ENCODE measurements around the gene SALL4.
"Not testable (repeated sequence)": the region's sequence is repeated elsewhere in the genome, so short reads cannot be mapped to it uniquely, and the experiment has no call there.

Gene SALL4

GRCh38 chr20:51766994-51767866, 35.1 kb downstream of the SALL4 start:
- DNase-seq (ENCODE audit: low read depth, low spot score) = no peak

DNA sequence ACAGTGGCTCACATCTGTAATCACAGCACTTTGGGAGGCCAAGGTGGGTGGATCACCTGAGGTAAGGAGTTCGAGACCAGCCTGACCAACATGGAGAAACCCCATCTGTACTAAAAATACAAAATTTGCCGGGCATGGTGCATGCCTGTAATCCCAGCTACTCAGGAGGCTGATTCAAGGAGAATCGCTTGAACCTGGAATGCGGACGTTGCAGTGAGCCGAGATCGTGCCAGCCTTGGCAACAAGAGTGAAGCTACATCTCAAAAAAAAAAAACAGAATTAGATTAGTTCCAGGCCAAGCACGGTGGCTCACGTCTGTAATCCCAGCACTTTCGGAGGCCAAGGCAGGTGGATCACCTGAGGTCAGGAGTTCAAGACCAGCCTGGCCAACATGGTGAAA, 36.9 kb downstream of the SALL4 start:
- DNase-seq (ENCODE audit: low read depth, low spot score) = not testable (repeated sequence)

- DNase-seq (ENCODE audit: low read depth, low spot score) = no peak
These were observed 38.2 kb downstream of the SALL4 start for GRCh38 chr20:51763965-51764602.

GRCh38 chr20:51760905-51761546, 41.3 kb downstream of the SALL4 start:
- no peak for DNase-seq (ENCODE audit: low read depth, low spot score)

DNA sequence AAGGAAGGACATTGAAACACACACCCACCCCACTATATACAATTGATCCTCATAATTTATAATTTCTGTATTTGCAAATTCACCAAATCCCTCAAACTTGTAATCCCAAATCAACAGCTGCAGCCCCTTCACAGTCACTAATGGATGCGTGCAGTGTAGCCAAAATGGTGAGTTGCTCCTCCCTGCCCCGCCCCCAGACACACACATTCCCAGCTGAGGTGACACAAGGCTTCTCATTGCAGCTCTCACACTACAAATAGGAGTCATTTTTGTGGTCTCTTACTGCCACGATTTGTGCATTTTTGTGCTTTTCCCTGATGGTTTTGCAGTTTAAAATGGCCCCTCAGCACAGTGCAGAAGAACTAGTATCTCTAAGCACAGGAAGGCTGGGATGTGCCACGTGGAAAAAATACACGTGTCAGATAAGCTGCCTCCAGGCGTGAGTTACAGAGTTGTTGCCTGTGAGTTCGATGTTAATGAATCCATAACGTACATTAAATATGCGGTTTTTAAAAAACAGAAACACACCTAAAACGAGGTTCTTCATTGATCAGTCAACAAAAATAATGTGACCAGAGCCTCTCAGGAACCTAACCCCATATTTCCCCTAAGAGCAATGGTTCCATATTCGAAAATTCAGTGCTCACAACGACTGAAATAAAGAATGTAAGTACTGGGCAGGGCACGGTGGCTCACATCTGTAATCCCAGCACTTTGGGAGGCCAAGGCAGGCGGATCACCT, 42.4 kb downstream of the SALL4 start:
- DNase-seq (ENCODE audit: low read depth, low spot score) = no peak

DNA sequence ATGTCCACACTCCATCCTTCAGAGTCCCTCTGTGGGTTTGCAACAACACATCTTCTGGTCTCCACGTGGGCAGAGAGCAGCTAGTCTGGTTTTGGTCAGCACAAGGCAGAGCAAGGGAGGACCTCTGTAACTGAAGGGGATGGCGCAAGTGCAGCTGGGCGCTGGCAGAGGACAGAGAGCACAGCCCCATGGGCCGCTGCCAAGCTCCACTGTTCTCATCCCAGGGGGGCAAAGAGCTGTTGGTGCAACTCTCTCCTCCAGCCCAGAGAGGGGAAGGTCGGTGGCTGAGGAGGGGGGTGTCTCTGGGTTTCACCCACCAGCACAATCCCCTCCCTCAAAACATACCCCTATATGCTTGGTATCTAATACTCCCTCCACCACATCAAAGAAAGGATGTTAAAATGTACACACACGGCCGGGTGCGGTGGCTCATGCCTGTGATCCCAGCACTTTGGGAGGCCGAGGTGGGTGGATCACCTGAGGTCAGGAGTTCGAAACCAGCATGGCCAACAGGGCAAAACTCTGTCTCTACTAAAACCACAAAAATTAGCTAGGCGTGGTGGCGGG, 43.3 kb downstream of the SALL4 start:
- DNase-seq (ENCODE audit: low read depth, low spot score) = no peak

- no peak for DNase-seq (ENCODE audit: low read depth, low spot score)
These were observed 45.1 kb downstream of the SALL4 start for GRCh38 chr20:51757226-51757625.

- no peak for DNase-seq (ENCODE audit: low read depth, low spot score)
These were observed 45.7 kb downstream of the SALL4 start for GRCh38 chr20:51756653-51757052.

DNA sequence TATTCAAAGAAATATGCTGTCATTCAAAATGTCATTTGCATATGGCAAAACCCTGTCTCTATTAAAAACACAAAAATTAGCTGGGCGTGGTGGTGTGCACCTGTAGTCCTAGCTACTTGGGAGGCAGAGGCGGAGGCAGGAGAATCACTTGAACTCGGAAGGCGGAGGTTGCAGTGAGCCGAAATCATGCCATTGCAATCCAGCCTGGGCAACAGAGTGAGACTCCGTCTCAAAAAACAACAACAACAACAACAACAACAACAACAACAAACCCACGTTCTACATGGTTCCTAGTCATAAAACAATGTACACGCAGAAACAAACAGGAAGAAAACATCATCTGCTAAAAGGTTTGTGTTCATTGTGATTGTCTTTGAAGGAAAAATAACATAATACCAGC, 49.1 kb downstream of the SALL4 start:
- not testable (repeated sequence) for DNase-seq (ENCODE audit: low read depth, low spot score)

DNA sequence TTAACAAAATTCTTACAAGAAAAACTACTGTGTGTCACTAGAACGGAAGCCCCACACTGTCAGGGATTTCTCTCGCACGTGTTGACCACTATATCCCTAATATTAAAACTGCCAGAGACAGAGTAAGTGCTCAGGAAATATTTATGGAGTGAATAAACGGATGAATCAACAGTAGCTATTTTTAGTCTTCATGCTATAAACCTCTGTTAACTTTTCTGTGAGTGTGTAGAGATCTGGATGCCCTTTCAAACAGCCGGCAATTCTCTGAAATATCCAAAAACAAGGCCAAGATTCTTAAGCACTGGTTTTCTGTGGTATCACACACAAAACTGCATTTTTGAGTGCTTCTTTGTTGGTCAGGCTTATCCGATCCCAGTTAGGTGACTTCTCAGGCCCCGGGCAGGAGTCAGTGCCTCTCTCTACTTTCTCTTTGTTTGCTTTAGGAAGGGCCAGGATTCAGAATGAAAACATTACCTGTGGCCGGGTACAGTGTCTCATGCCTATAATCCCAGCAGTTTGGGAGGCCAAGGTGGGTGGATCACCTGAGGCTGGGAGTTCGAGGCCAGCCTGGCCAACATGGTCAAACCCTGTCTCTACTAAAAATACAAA, 49.9 kb downstream of the SALL4 start:
- no peak for DNase-seq (ENCODE audit: low read depth, low spot score)

DNA sequence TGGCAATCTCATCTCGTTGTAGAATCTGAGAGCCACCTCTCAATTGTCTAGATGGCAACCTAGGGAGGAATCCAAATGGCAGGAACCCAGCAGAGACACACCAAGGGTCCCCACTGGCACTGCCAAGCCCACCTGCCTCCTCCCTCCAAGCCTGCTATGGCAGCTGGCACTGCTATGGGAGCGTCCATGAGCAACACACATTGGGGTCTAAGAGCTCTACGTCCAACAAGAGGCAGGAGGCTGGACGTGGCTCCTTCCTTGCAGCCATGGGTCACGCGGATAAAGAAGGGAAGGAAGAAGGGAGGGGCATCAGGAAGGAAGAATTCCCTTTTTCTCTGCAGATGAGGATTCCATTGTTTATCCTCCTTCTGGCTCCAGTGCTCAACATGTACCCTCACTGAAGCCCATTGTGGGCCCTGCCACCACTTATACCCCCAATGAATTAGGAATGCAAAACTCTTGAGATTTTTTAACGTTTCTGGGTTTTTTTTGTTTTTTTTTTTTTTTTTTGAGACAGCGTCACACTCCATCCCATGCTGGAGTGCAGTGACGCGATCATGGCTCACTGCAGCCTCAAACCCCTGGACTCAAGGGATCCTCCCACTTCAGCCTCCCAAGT, 51.4 kb downstream of the SALL4 start:
- DNase-seq (ENCODE audit: low read depth, low spot score) = no peak

DNA sequence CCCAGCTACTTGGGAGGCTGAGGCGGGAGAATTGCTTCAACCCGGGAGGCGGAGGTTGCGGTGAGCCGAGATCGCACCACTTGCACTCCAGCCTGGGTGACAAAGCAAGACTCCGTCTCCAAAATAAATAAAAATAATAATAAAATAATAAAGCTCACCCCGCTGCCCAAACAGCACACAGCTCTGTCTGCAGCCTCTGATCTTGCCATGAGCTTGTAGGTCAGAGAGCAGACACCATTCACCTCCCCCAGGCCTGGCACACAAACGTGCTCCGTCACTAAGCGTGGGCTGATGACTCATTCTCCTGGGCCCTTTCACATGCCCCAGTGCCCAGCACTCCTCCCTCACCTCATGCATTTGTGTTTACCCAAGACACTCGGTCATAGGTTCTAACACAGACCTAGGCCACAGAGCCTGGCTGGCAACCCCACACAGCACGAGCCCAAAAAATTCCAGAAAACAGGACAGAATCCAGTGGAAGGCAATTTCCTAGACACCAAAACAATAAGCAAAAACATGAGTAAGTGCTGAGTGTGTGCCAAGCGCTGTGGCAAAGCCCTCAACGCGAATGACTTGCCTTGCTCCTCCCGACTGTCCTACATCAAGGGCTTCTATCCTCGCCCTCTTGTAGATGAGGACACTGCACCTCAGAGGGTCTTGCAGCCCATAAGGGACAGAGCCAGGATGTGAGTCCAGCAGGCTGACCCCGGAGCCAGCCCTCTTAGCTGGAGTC, 52.1 kb downstream of the SALL4 start:
- no peak for DNase-seq (ENCODE audit: low read depth, low spot score)

DNA sequence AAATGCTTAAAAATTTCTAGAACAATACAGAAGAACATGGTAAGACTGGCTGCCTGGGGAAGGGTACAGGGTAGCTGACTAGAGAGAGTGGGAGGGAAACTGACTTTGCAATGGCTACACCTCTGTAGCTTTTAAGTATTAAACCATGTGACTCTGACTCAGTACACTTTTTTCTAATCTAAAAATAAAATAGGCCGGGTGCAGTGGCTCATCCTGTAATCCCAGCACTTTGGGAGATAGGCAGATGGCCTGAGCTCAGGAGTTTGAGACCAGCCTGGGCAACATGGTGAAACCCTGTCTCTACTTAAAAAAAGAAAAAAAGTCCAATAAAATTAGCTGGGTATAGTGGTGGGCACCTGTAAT, 52.7 kb downstream of the SALL4 start:
- DNase-seq (ENCODE audit: low read depth, low spot score) = no peak

GRCh38 chr20:51747182-51747911, 55.0 kb downstream of the SALL4 start:
- no peak for DNase-seq (ENCODE audit: low read depth, low spot score)

DNA sequence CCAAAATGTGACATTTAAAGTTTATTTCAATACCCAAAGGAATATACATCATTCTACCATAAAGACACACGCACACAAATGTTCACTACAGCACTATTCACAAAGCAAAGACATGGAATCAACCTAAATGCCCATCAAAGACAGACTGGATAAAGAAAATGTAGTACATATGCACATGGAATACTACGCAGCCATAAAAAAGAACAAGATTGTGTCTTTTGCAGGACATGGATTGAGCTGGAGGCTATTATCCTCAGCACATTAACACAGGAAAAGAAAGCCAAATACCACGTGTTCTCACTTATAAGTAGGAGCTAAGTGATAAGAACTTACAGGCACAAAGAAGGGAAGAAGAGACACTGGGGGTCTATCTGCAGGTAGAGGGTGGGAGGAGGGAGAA, 56.5 kb downstream of the SALL4 start:
- no peak for DNase-seq (ENCODE audit: low read depth, low spot score)

GRCh38 chr20:51740838-51741237, 61.5 kb downstream of the SALL4 start:
- DNase-seq (ENCODE audit: low read depth, low spot score) = no peak

DNA sequence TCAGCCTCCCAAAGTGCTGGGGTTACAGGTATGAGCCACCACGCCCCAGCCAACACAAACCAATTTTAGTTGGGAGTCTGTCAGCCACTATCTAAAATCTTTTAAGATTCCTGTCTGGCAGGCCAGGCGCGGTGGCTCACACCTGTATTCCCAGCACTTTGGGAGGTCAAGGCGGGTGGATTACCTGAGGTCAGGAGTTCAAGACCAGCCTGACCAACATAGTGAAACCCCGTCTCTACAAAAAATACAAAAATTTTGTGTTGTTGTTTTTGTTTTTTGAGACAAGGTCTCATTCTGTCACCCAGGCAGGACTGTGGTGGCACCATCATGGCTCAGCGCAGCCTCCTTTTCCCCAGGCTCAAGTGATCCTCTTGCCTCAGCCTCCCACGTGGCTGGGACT, 62.0 kb downstream of the SALL4 start:
- not testable (repeated sequence) for DNase-seq (ENCODE audit: low read depth, low spot score)

DNA sequence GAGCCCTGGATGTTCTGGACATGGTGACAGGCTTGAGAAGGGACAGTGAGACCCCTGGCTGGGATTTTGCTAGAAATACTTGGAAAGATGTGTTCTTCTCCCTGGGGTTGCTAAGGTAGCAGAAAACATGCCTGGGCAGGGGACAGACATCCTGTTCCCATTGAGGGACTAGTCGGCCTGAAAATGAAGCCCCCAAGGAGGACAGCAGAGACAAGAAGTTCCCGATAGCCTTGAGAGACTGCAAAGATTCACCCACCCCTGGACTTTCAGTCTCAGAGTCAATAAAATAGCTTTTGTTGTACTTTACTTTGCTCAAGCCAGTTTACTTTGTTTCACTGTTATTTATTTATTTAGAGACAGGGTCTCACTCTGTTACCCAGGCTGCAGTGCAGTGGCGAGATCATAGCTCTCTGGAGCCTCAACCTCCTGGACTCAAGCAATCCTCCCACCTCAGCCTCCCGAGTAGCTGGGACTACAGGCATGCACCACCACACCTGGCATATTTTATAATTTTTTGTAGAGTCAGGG, 62.5 kb downstream of the SALL4 start:
- no peak for DNase-seq (ENCODE audit: low read depth, low spot score)

- no peak for DNase-seq (ENCODE audit: low read depth, low spot score)
These were observed 63.4 kb downstream of the SALL4 start for GRCh38 chr20:51738877-51739447.
